Stimulated activated naive B cell treated with anti-CD40 and anti-IgM and Interleukin-4, amounts not matched to agents 10 μg/mL and 1 μg/mL and 100 μg/mL, for 72 hours (primary cell): ENCODE results near the gene KCNB1.

ENCODE experiments used
- ATAC-seq, 2 donors: fragments of 150-1000 bp; cut with Tn5 transposase; replicated peaks; 2 replicates each; pipeline ENCODE4 v1.10.0; 2021; ENCODE audit warnings: moderate library complexity in 1 of 2
- DNase-seq: peaks from one replicate; pipeline ENCODE4 v3.0.0; 2021
- H3K27ac Mint-ChIP-seq: one replicate; pipeline ENCODE4 v1.8.0; 2022; ENCODE audit warnings: mild to moderate bottlenecking, mixed read lengths
- H3K27me3 Mint-ChIP-seq, 2 donors: one replicate each; pipeline ENCODE4 v1.8.0; 2022; ENCODE audit warnings: mixed read lengths in 2 of 2
- H3K36me3 Mint-ChIP-seq, 2 donors: one replicate each; pipeline ENCODE4 v1.8.0; 2022; ENCODE audit warnings: mixed read lengths in 2 of 2, mild to moderate bottlenecking in 1 of 2
- H3K4me1 Mint-ChIP-seq, 2 donors: one replicate each; pipeline ENCODE4 v1.8.0; 2022; ENCODE audit warnings: mixed read lengths in 2 of 2, mild to moderate bottlenecking in 1 of 2
- H3K4me3 Mint-ChIP-seq, 2 donors: one replicate each; pipeline ENCODE4 v1.8.0; 2022; ENCODE audit warnings: mild to moderate bottlenecking in 2 of 2, mixed read lengths in 2 of 2, moderate library complexity in 1 of 2
- H3K9me3 Mint-ChIP-seq, 2 donors: one replicate each; pipeline ENCODE4 v1.8.0; 2022; ENCODE audit warnings: mixed read lengths in 2 of 2, mild to moderate bottlenecking in 1 of 2

The KCNB1 gene

GRCh38 chr20:49339123-49339522, 143.3 kb downstream of the KCNB1 start:
- H3K4me3 Mint-ChIP-seq: no peak overlapping the region
- no peaks in the 10 kb centered on the region for H3K36me3 Mint-ChIP-seq

GRCh38 chr20:49338061-49338460, 144.4 kb downstream of the KCNB1 start:
- H3K27ac Mint-ChIP-seq: no peak overlapping the region
- H3K36me3 Mint-ChIP-seq: no peaks in the 10 kb centered on the region
- peaks cover 0 to 4% of the 10 kb centered on the region in 2 donors for H3K4me1 Mint-ChIP-seq
- no peak for DNase-seq
- H3K9me3 Mint-ChIP-seq: no peaks in the 10 kb centered on the region
- no peak for ATAC-seq
- peaks cover 13 to 22% of the 10 kb centered on the region in 2 donors for H3K27me3 Mint-ChIP-seq
- no peak overlapping the region for H3K4me3 Mint-ChIP-seq

More at GRCh38 chr20:49339123-49339522, 143.3 kb downstream of the KCNB1 start:
- H3K27ac Mint-ChIP-seq: no peak overlapping the region
- peaks cover 21 to 27% of the 10 kb centered on the region in 2 donors for H3K27me3 Mint-ChIP-seq
- no peak for ATAC-seq
- no peaks in the 10 kb centered on the region for H3K9me3 Mint-ChIP-seq
- DNase-seq: no peak
- no peaks in the 10 kb centered on the region for H3K4me1 Mint-ChIP-seq

GRCh38 chr20:49337357-49337756, 145.1 kb downstream of the KCNB1 start:
- DNase-seq (no peak), ATAC-seq (no peak)
- Mint-ChIP-seq H3K4me1 (peaks cover 0 to 4% of the 10 kb centered on the region in 2 donors), H3K9me3 (no peaks in the 10 kb centered on the region), H3K36me3 (no peaks in the 10 kb centered on the region), H3K4me3 (no peak overlapping the region), H3K27me3 (peaks cover 15 to 28% of the 10 kb centered on the region in 2 donors), H3K27ac (no peak overlapping the region)

- no peak for ATAC-seq
- H3K36me3 Mint-ChIP-seq: no peaks in the 10 kb centered on the region
- H3K27ac Mint-ChIP-seq: no peak overlapping the region
- no peaks in the 10 kb centered on the region for H3K9me3 Mint-ChIP-seq
- peaks cover 0 to 4% of the 10 kb centered on the region in 2 donors for H3K4me1 Mint-ChIP-seq
- H3K4me3 Mint-ChIP-seq: no peak overlapping the region
- peaks cover 19 to 30% of the 10 kb centered on the region in 2 donors for H3K27me3 Mint-ChIP-seq
- no peak for DNase-seq
Measured at GRCh38 chr20:49336786-49337185, 145.7 kb downstream of the KCNB1 start.

- H3K27me3 Mint-ChIP-seq: peaks cover 26 to 37% of the 10 kb centered on the region in 2 donors
- no peak overlapping the region for H3K27ac Mint-ChIP-seq
- H3K4me3 Mint-ChIP-seq: no peak overlapping the region
- DNase-seq (no peak), ATAC-seq (no peak)
- H3K9me3 Mint-ChIP-seq: no peaks in the 10 kb centered on the region
- peaks cover 0 to 4% of the 10 kb centered on the region in 2 donors for H3K4me1 Mint-ChIP-seq
- no peaks in the 10 kb centered on the region for H3K36me3 Mint-ChIP-seq
Measured at GRCh38 chr20:49335476-49335875, 147.0 kb downstream of the KCNB1 start.

GRCh38 chr20:49330701-49331615, 151.5 kb downstream of the KCNB1 start:
- DNase-seq (no peak), ATAC-seq (no peak)
- peaks cover 34 to 41% of the 10 kb centered on the region in 2 donors for H3K27me3 Mint-ChIP-seq
- no peak overlapping the region for H3K4me3 Mint-ChIP-seq
- H3K4me1 Mint-ChIP-seq: peaks cover 0 to 4% of the 10 kb centered on the region in 2 donors
- H3K9me3 Mint-ChIP-seq: no peaks in the 10 kb centered on the region
- H3K36me3 Mint-ChIP-seq: no peaks in the 10 kb centered on the region
- no peak overlapping the region for H3K27ac Mint-ChIP-seq

GRCh38 chr20:49328790-49329189, 153.7 kb downstream of the KCNB1 start:
- Mint-ChIP-seq H3K9me3 (no peaks in the 10 kb centered on the region), H3K27ac (no peak overlapping the region), H3K4me1 (peaks cover 0 to 2% of the 10 kb centered on the region in 2 donors), H3K36me3 (no peaks in the 10 kb centered on the region), H3K27me3 (peaks cover 46 to 49% of the 10 kb centered on the region in 2 donors), H3K4me3 (no peak overlapping the region)
- DNase-seq: no peak
- ATAC-seq: no peak

GRCh38 chr20:49326026-49326425, 156.4 kb downstream of the KCNB1 start:
- ATAC-seq (no peak), DNase-seq (no peak)
- peaks cover 51 to 53% of the 10 kb centered on the region in 2 donors for H3K27me3 Mint-ChIP-seq
- no peaks in the 10 kb centered on the region for H3K9me3 Mint-ChIP-seq
- no peak overlapping the region for H3K27ac Mint-ChIP-seq
- no peaks in the 10 kb centered on the region for H3K36me3 Mint-ChIP-seq
- no peaks in the 10 kb centered on the region for H3K4me1 Mint-ChIP-seq
- no peak overlapping the region for H3K4me3 Mint-ChIP-seq

- no peak for DNase-seq
- Mint-ChIP-seq H3K4me1 (peaks cover under 1 to 5% of the 10 kb centered on the region in 2 donors), H3K4me3 (no peak overlapping the region), H3K27me3 (peaks cover 51 to 60% of the 10 kb centered on the region in 2 donors), H3K9me3 (no peaks in the 10 kb centered on the region), H3K27ac (no peak overlapping the region), H3K36me3 (no peaks in the 10 kb centered on the region)
- no peak for ATAC-seq
Measured at GRCh38 chr20:49324306-49324705, 158.2 kb downstream of the KCNB1 start.

GRCh38 chr20:49323622-49324238, 158.7 kb downstream of the KCNB1 start:
- Mint-ChIP-seq H3K4me3 (no peak overlapping the region), H3K27me3 (peaks cover 52 to 60% of the 10 kb centered on the region in 2 donors), H3K9me3 (no peaks in the 10 kb centered on the region), H3K36me3 (no peaks in the 10 kb centered on the region), H3K27ac (no peak overlapping the region), H3K4me1 (peaks cover 4 to 10% of the 10 kb centered on the region in 2 donors)
- ATAC-seq: peak; percentile 51 to 55
- no peak for DNase-seq

GRCh38 chr20:49320460-49320859, 162.0 kb downstream of the KCNB1 start:
- H3K36me3 Mint-ChIP-seq: no peaks in the 10 kb centered on the region
- H3K4me1 Mint-ChIP-seq: peaks cover 7 to 19% of the 10 kb centered on the region in 2 donors
- DNase-seq (no peak), ATAC-seq (no peak)
- no peak overlapping the region for H3K4me3 Mint-ChIP-seq
- no peaks in the 10 kb centered on the region for H3K9me3 Mint-ChIP-seq
- H3K27ac Mint-ChIP-seq: no peak overlapping the region
- H3K27me3 Mint-ChIP-seq: peaks cover 52 to 62% of the 10 kb centered on the region in 2 donors

- Mint-ChIP-seq H3K27ac (no peak overlapping the region), H3K4me3 (peak overlapping the region; percentile 65 to 81), H3K4me1 (peaks cover 7 to 19% of the 10 kb centered on the region in 2 donors), H3K36me3 (no peaks in the 10 kb centered on the region), H3K9me3 (no peaks in the 10 kb centered on the region), H3K27me3 (peaks cover 46 to 59% of the 10 kb centered on the region in 2 donors)
- ATAC-seq: no peak
- DNase-seq: no peak
Measured at GRCh38 chr20:49319208-49319809, 163.2 kb downstream of the KCNB1 start.

- Mint-ChIP-seq H3K27ac (no peak overlapping the region), H3K9me3 (no peaks in the 10 kb centered on the region), H3K36me3 (no peaks in the 10 kb centered on the region), H3K4me1 (peaks cover 7 to 19% of the 10 kb centered on the region in 2 donors), H3K4me3 (peak overlapping the region; percentile 81 to 83), H3K27me3 (peaks cover 48 to 59% of the 10 kb centered on the region in 2 donors)
- DNase-seq (no peak), ATAC-seq (peak; percentile 38 to 45)
Measured at GRCh38 chr20:49318430-49319207, 163.8 kb downstream of the KCNB1 start.

GRCh38 chr20:49318091-49318429, 164.4 kb downstream of the KCNB1 start:
- Mint-ChIP-seq H3K36me3 (no peaks in the 10 kb centered on the region), H3K27ac (no peak overlapping the region), H3K4me1 (peaks cover 7 to 19% of the 10 kb centered on the region in 2 donors), H3K27me3 (peaks cover 47 to 59% of the 10 kb centered on the region in 2 donors), H3K9me3 (no peaks in the 10 kb centered on the region), H3K4me3 (peak overlapping the region; percentile 81 to 83)
- DNase-seq (no peak), ATAC-seq (peak in 1 of 2 donors; percentile 18)
